H9 (cell line): ENCODE results near the gene TDP1. TPM values are rescaled to one million over a fixed set of nuclear protein-coding genes. Genes with fewer than 3 reads are reported as not detected.

ENCODE experiments used
- DNase-seq: peaks from one replicate; pipeline ENCODE4 v3.0.0-alpha.2; 2017
- H2AFZ ChIP-seq: one replicate; pipeline ENCODE4 v1.6.1; 2013; ENCODE audit warnings: mild to moderate bottlenecking, low read length, control low read depth, moderate library complexity
- H2AK5ac ChIP-seq: 2 replicates; pipeline ENCODE4 v1.6.1; 2013; ENCODE audit warnings: low read length, control low read depth, mixed read lengths; ENCODE audit not compliant: insufficient read length
- H2BK120ac ChIP-seq: one replicate; pipeline ENCODE4 v1.6.1; 2013; ENCODE audit warnings: low read depth, mild to moderate bottlenecking, low read length, control low read depth, inconsistent platforms; ENCODE audit not compliant: poor library complexity, severe bottlenecking
- H2BK12ac ChIP-seq: 2 replicates; pipeline ENCODE4 v1.6.1; 2013; ENCODE audit warnings: low read length, control low read depth, mixed read lengths, low read depth; ENCODE audit not compliant: insufficient read length
- H2BK15ac ChIP-seq: 2 replicates; pipeline ENCODE4 v1.6.1; 2013; ENCODE audit warnings: low read depth, low read length, control low read depth
- H2BK20ac ChIP-seq: one replicate; pipeline ENCODE4 v1.6.1; 2013; ENCODE audit warnings: low read depth, mild to moderate bottlenecking, low read length, control low read depth, inconsistent platforms; ENCODE audit not compliant: poor library complexity, severe bottlenecking
- H2BK5ac ChIP-seq: 2 replicates; pipeline ENCODE4 v1.6.1; 2013; ENCODE audit warnings: low read length, control low read depth, mixed read lengths; ENCODE audit not compliant: insufficient read length
- H3K14ac ChIP-seq: 2 replicates; pipeline ENCODE4 v1.6.1; 2013; ENCODE audit warnings: low read length, control low read depth; ENCODE audit not compliant: insufficient read depth
- H3K18ac ChIP-seq: 2 replicates; pipeline ENCODE4 v1.6.1; 2013; ENCODE audit warnings: low read depth, mild to moderate bottlenecking, mixed read lengths, low read length, control low read depth; ENCODE audit not compliant: insufficient read length
- H3K23ac ChIP-seq: 2 replicates; pipeline ENCODE4 v1.6.1; 2013; ENCODE audit warnings: low read length, control low read depth, mixed read lengths, low read depth; ENCODE audit not compliant: insufficient read length
- H3K23me2 ChIP-seq: 2 replicates; pipeline ENCODE4 v1.6.1; 2013; ENCODE audit warnings: low read depth, mild to moderate bottlenecking, mixed read lengths, low read length, control low read depth; ENCODE audit not compliant: insufficient read length, poor library complexity, severe bottlenecking
- H3K27ac ChIP-seq: 2 replicates; pipeline ENCODE4 v1.5.1; 2013; ENCODE audit warnings: low read length, control low read depth, mixed read lengths, low read depth; ENCODE audit not compliant: insufficient read length
- H3K27me3 ChIP-seq: 2 replicates; pipeline ENCODE4 v1.6.1; 2013; ENCODE audit warnings: low read length, control low read depth, inconsistent platforms; ENCODE audit not compliant: insufficient read depth
- H3K4ac ChIP-seq: 2 replicates; pipeline ENCODE4 v1.6.1; 2013; ENCODE audit warnings: low read depth, mild to moderate bottlenecking, control low read depth, inconsistent platforms, low read length, moderate library complexity
- H3K4me1 ChIP-seq: 2 replicates; pipeline ENCODE4 v1.6.1; 2013; ENCODE audit warnings: low read length, control low read depth, inconsistent platforms; ENCODE audit not compliant: insufficient read depth
- H3K4me2 ChIP-seq: 2 replicates; pipeline ENCODE4 v1.6.1; 2013; ENCODE audit warnings: low read length, control low read depth, mixed read lengths; ENCODE audit not compliant: insufficient read length, insufficient read depth
- H3K56ac ChIP-seq: 2 replicates; pipeline ENCODE4 v1.6.1; 2013; ENCODE audit warnings: low read depth, mild to moderate bottlenecking, mixed read lengths, low read length, control low read depth; ENCODE audit not compliant: insufficient read length
- H3K79me1 ChIP-seq: 2 replicates; pipeline ENCODE4 v1.6.1; 2013; ENCODE audit warnings: low read depth, mild to moderate bottlenecking, moderate library complexity, low read length, control low read depth, inconsistent platforms; ENCODE audit not compliant: insufficient read depth, poor library complexity, severe bottlenecking
- H3K79me2 ChIP-seq: 2 replicates; pipeline ENCODE4 v1.6.1; 2013; ENCODE audit warnings: low read length, control low read depth, inconsistent platforms; ENCODE audit not compliant: insufficient read depth
- H3K9ac ChIP-seq: 2 replicates; pipeline ENCODE4 v1.6.1; 2013; ENCODE audit warnings: low read length, control low read depth, mixed read lengths; ENCODE audit not compliant: insufficient read length; ENCODE audit errors: extremely low read depth
- H3K9me3 ChIP-seq: one replicate; pipeline ENCODE4 v1.6.1; 2013; ENCODE audit warnings: low read depth, low read length, inconsistent platforms; ENCODE audit not compliant: control insufficient read depth
- H3T11ph ChIP-seq: one replicate; pipeline ENCODE4 v1.6.1; 2013; ENCODE audit warnings: mild to moderate bottlenecking, low read length, control low read depth, inconsistent platforms
- H4K20me1 ChIP-seq: one replicate; pipeline ENCODE4 v1.6.1; 2013; ENCODE audit not compliant: control insufficient read depth, insufficient read length, insufficient read depth
- H4K5ac ChIP-seq: 2 replicates; pipeline ENCODE4 v1.6.1; 2013; ENCODE audit warnings: low read depth, mild to moderate bottlenecking, mixed read lengths, low read length, control low read depth; ENCODE audit not compliant: insufficient read length
- H4K8ac ChIP-seq: replicated peaks from 2 replicates; pipeline ENCODE4 v1.6.1; 2013; ENCODE audit warnings: low read length, control low read depth, mixed read lengths, low read depth; ENCODE audit not compliant: insufficient read length
- H4K91ac ChIP-seq: 2 replicates; pipeline ENCODE4 v1.6.1; 2013; ENCODE audit warnings: low read depth, mild to moderate bottlenecking, moderate library complexity, mixed read lengths, low read length, control low read depth; ENCODE audit not compliant: insufficient read length
- H3K27ac Mint-ChIP-seq, 3 experiments: 2 replicates in 2 of 3; 3 replicates in 1 of 3; pipeline ENCODE4 v1.8.0; 2020 to 2021; ENCODE audit warnings: mixed read lengths in 3 of 3, mild to moderate bottlenecking in 1 of 3, moderate library complexity in 1 of 3
- H3K27me3 Mint-ChIP-seq: 2 replicates; pipeline ENCODE4 v1.8.0; 2021; ENCODE audit warnings: low read depth, mild to moderate bottlenecking, moderate library complexity, mixed read lengths
- H3K36me3 Mint-ChIP-seq, 3 experiments: 2 replicates in 2 of 3; 3 replicates in 1 of 3; pipeline ENCODE4 v1.8.0; 2020 to 2021; ENCODE audit warnings: low read depth in 3 of 3, mixed read lengths in 3 of 3; ENCODE audit not compliant: insufficient read depth in 1 of 3
- H3K4me1 Mint-ChIP-seq, 2 experiments: 2 replicates each; pipeline ENCODE4 v1.8.0; 2020; ENCODE audit warnings: mixed read lengths in 2 of 2
- H3K4me3 Mint-ChIP-seq, 2 experiments: 2 replicates in 1 of 2; 3 replicates in 1 of 2; pipeline ENCODE4 v1.8.0; 2020 to 2021; ENCODE audit warnings: mild to moderate bottlenecking in 2 of 2, mixed read lengths in 2 of 2, moderate library complexity in 1 of 2
- H3K9me3 Mint-ChIP-seq, 2 experiments: 2 replicates in 1 of 2; 3 replicates in 1 of 2; pipeline ENCODE4 v1.8.0; 2020; ENCODE audit warnings: mild to moderate bottlenecking in 2 of 2, mixed read lengths in 2 of 2, moderate library complexity in 1 of 2
- CTCF ChIP-seq: fragments of 200-600 bp; sonication (generic); conservative IDR thresholded peaks from 3 replicates; pipeline ENCODE4 v1.8.0; 2021; ENCODE audit warnings: antibody characterized with exemption, mild to moderate bottlenecking
- WGBS: extraction: QIAGEN DNeasy Blood & Tissue Kit; methylation state at CpG from one replicate; pipeline ENCODE4 v1.1.7; 2013; ENCODE audit warnings: missing lambda C conversion rate, low lambda C conversion rate, mixed read lengths; ENCODE audit not compliant: insufficient read length; ENCODE audit errors: extremely low coverage; 5-methylcytosine and 5-hydroxymethylcytosine counted together
- total RNA-seq: library from RNA; stranded (reverse); gene quantifications from 2 replicates; pipeline ENCODE4 v1.2.1, GENCODE V29; 2021

TDP1 gene
- total RNA-seq, 1 experiment from 2014 or later = 53.4 TPM

DNA sequence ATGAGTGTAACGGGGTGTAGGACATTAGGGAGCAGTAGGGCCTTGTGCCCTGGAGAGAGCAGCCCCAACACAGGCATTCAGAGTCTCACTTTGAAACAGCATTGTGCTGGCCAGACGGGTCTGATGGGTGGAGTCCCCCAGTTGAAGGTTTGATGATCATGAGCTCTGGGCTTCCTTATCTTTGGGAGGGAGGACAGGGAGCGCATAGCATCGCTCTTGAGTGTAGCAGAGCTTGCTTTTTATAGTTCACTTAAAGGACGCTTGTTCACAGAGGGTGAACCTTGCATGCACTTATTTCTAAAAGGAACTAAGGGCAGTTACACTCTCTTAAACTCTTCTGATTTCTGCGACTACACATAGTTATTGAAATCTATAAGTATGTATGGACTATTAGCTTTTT, 116.6 kb downstream of the TDP1 start:
- no peaks in the 10 kb centered on the region for H3K79me2 ChIP-seq
- Mint-ChIP-seq H3K4me1 (no peaks in the 10 kb centered on the region), H3K36me3 (no peaks in the 10 kb centered on the region), H3K4me3 (no peak overlapping the region), H3K9me3 (no peaks in the 10 kb centered on the region), H3K27ac (no peak overlapping the region), H3K27me3 (peaks cover 55% of the 10 kb centered on the region)
- no peak overlapping the region for H3K9ac ChIP-seq
- H3K23ac ChIP-seq = no peak overlapping the region
- H3K27ac ChIP-seq = no peak overlapping the region
- no peaks in the 10 kb centered on the region for H4K20me1 ChIP-seq
- H2BK20ac ChIP-seq = no peak overlapping the region
- H3K4me2 ChIP-seq = no peak overlapping the region
- H2BK120ac ChIP-seq = no peak overlapping the region
- no peak overlapping the region for H2BK12ac ChIP-seq
- no peak overlapping the region for H4K91ac ChIP-seq
- H3K4ac ChIP-seq = no peak overlapping the region
- no peak overlapping the region for H4K8ac ChIP-seq
- no peak overlapping the region for H3K18ac ChIP-seq
- no peak for DNase-seq
- no peaks in the 10 kb centered on the region for H3K4me1 ChIP-seq
- H3K27me3 ChIP-seq = no peaks in the 10 kb centered on the region; the same call in 1 of the 2 replicates
- no peaks in the 10 kb centered on the region for H3K9me3 ChIP-seq
- H4K5ac ChIP-seq = no peak overlapping the region
- no peak overlapping the region for H2AFZ ChIP-seq
- WGBS = no CpG with 5 or more reads among the region's 6 CpGs
- H3K14ac ChIP-seq = no peak overlapping the region
- no peak for TF ChIP-seq CTCF
- no peaks in the 10 kb centered on the region for H3K23me2 ChIP-seq
- H3K56ac ChIP-seq = no peak overlapping the region
- H3T11ph ChIP-seq = no peak overlapping the region
- H3K79me1 ChIP-seq = no peaks in the 10 kb centered on the region
- no peak overlapping the region for H2AK5ac ChIP-seq
- no peak overlapping the region for H2BK5ac ChIP-seq
- no peak overlapping the region for H2BK15ac ChIP-seq
